AG20443 (cell line): ENCODE data around the gene CSTPP1.
A peak's percentile ranks its signal among the peaks of the same experiment; 100 is the strongest.
"Not testable (repeated sequence)": the region's sequence is repeated elsewhere in the genome, so short reads cannot be mapped to it uniquely, and the experiment has no call there.

Experiments
- DNase-seq: peaks from one replicate; pipeline ENCODE4 v3.0.0; 2012; ENCODE audit warnings: low spot score, mixed read lengths

Gene CSTPP1

GRCh38 chr11:46912526-46913150 lies 23.9 kb upstream of the CSTPP1 start:
- DNase-seq: no peak

GRCh38 chr11:46913484-46913883 lies 23.1 kb upstream of the CSTPP1 start:
- no peak for DNase-seq

- peak; percentile 73 for DNase-seq
Observed at GRCh38 chr11:46914363-46914762, 22.2 kb upstream of the CSTPP1 start.

- DNase-seq: no peak
Observed at GRCh38 chr11:46914910-46915309, 21.7 kb upstream of the CSTPP1 start.

GRCh38 chr11:46916286-46917108 lies 20.1 kb upstream of the CSTPP1 start:
- DNase-seq: peak; percentile 86

- no peak for DNase-seq
Observed at GRCh38 chr11:46917109-46917761, 19.3 kb upstream of the CSTPP1 start.

- DNase-seq: no peak
Observed at GRCh38 chr11:46917762-46918082, 18.8 kb upstream of the CSTPP1 start.

GRCh38 chr11:46918083-46918787 lies 18.3 kb upstream of the CSTPP1 start, which contains the start of gene LRP4:
Gene LRP4, minus strand, starts transcription at chr11:46918550. Its CDS starts 171 bp downstream, at chr11:46918379.
- peak; percentile 72 for DNase-seq

GRCh38 chr11:46918788-46919513 lies 17.6 kb upstream of the CSTPP1 start:
- no peak for DNase-seq

- DNase-seq: peak; percentile 96
Observed at GRCh38 chr11:46920755-46921154, 15.8 kb upstream of the CSTPP1 start.

GRCh38 chr11:46927928-46928327 lies 8.6 kb upstream of the CSTPP1 start:
- DNase-seq: not testable (repeated sequence)

GRCh38 chr11:46928701-46929100 lies 7.9 kb upstream of the CSTPP1 start:
- DNase-seq: not testable (repeated sequence)

GRCh38 chr11:46930089-46930488 lies 6.5 kb upstream of the CSTPP1 start:
- DNase-seq: no peak

GRCh38 chr11:46942172-46942571 lies 5.6 kb downstream of the CSTPP1 start:
- no peak for DNase-seq

- no peak for DNase-seq
Observed at GRCh38 chr11:46944356-46945075, 8.0 kb downstream of the CSTPP1 start.

- DNase-seq: no peak
Observed at GRCh38 chr11:46947399-46948077, 11.0 kb downstream of the CSTPP1 start.

GRCh38 chr11:46948378-46949131 lies 12.0 kb downstream of the CSTPP1 start:
- DNase-seq: peak; percentile 57

- no peak for DNase-seq
Observed at GRCh38 chr11:46949297-46949696, 12.7 kb downstream of the CSTPP1 start.

GRCh38 chr11:46951864-46952263 lies 15.3 kb downstream of the CSTPP1 start:
- DNase-seq: no peak

- DNase-seq: no peak
Observed at GRCh38 chr11:46952553-46952952, 16.0 kb downstream of the CSTPP1 start.
